ENCODE measurements around the gene ANAPC5. TPM values are rescaled to one million over a fixed set of nuclear protein-coding genes. Genes with fewer than 3 reads are reported as not detected.

The ANAPC5 gene
- total RNA-seq, 1 donor from 2014 or later, result 65.1 TPM

DNA sequence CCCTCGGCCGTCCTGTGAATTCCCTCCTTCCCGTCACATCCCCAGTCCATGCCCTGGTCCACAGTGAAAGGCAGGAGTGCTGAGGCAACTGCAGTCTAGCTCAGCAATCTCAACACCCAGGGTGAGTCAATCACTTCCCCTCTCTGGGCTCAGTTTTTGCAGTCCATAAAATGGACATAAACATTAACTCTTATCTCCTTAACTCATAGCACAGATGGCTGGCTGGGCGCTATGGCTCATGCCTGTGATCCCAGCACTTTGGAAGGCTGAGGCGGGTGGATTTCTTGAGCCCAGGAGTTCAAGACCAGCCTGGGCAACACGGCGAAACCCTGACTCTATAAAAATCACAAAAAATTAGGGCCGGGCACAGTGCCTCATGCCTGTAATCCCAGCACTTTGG is 88.1 kb downstream of the ANAPC5 start:
- no peak for DNase-seq
- Histone ChIP-seq H3K36me3 (peaks cover 82% of the 10 kb centered on the region), H3K9me3 (replicated peaks) (no peaks in the 10 kb centered on the region), H3K4me3 (no peak overlapping the region), H3K27ac (replicated peaks) (no peak overlapping the region), H3K4me1 (no peaks in the 10 kb centered on the region), H3K27me3 (ENCODE audit: low read depth) (no peaks in the 10 kb centered on the region)
- intact Hi-C loops (cut with micrococcal nuclease), result no loop called here
- TF ChIP-seq, protein P1, sequence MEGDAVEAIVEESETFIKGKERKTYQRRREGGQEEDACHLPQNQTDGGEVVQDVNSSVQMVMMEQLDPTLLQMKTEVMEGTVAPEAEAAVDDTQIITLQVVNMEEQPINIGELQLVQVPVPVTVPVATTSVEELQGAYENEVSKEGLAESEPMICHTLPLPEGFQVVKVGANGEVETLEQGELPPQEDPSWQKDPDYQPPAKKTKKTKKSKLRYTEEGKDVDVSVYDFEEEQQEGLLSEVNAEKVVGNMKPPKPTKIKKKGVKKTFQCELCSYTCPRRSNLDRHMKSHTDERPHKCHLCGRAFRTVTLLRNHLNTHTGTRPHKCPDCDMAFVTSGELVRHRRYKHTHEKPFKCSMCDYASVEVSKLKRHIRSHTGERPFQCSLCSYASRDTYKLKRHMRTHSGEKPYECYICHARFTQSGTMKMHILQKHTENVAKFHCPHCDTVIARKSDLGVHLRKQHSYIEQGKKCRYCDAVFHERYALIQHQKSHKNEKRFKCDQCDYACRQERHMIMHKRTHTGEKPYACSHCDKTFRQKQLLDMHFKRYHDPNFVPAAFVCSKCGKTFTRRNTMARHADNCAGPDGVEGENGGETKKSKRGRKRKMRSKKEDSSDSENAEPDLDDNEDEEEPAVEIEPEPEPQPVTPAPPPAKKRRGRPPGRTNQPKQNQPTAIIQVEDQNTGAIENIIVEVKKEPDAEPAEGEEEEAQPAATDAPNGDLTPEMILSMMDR (IDR thresholded peaks at IDR 0.05; ENCODE audit: borderline replicate concordance), result no peak

DNA sequence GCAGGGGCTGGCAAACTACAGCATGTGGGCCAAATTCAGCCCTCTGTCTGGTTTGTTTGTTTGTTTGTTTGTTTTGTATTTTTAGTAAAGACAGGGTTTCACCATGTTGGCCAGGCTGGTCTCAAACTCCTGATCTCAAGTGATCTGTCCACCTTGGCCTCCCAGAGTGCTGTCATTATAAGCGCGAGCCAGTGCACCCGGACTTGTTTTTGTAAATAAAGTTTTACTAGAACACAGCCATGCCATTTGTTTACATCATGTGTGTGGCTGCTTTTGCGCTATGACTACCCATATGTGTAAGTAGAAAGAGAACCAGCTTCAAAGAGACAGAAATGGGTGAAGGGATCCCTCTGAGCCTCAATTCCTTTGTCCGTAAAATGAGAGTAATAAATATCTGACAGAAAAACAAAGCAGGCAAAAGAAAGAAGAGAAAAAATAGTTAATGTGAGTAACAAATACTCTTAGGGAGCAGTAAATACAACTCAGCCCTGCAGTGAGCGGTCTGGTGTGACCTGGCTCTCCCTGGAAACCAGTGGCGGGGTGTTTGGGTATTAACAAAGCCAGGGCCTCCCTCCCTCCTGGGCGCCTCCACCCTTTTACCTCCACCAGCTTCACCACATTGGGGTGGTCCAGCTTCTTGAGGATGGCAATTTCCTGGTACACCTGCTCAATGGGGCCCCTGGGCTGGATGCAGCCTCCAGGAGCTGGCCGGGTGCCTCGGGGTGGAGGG is 88.8 kb downstream of the ANAPC5 start:
- Histone ChIP-seq H3K4me1 (no peaks in the 10 kb centered on the region), H3K4me3 (no peak overlapping the region)
- no peak for DNase-seq

DNA sequence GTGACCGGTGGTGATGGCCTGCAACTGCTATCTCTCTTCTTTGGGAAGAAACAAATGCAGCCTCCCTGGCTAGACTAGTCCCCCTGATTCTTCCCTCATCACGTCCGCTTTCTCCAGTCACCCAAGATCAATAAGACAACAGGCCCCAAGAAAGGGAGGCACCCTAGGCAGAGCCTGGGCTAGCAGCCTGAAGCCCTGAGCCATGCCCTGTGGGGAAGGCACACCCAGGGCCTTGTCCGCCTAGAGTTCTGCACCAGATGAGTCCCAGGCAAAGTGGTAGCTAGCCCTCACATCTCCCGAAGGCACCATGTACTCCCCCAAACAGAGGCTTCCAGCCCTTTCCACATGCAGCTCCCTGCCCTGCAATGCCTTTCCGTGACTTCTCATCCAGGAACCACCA is 90.8 kb downstream of the ANAPC5 start:
- H3K4me3 ChIP-seq, result no peak overlapping the region
- TF ChIP-seq, protein P1 (IDR thresholded peaks at IDR 0.05; ENCODE audit: borderline replicate concordance), result no peak
- no peaks in the 10 kb centered on the region for H3K9me3 ChIP-seq (replicated peaks)
- DNase-seq, result no peak
- H3K36me3 ChIP-seq, result peaks cover 83% of the 10 kb centered on the region
- intact Hi-C loops (cut with micrococcal nuclease), result no loop called here
- no peaks in the 10 kb centered on the region for H3K4me1 ChIP-seq
- H3K27ac ChIP-seq (replicated peaks), result no peak overlapping the region
- no peaks in the 10 kb centered on the region for H3K27me3 ChIP-seq (ENCODE audit: low read depth)

More for the DNA sequence above, 88.8 kb downstream of the ANAPC5 start:
- Histone ChIP-seq H3K9me3 (replicated peaks) (no peaks in the 10 kb centered on the region), H3K27ac (replicated peaks) (no peak overlapping the region), H3K36me3 (peaks cover 81% of the 10 kb centered on the region), H3K27me3 (ENCODE audit: low read depth) (no peaks in the 10 kb centered on the region)
- TF ChIP-seq, protein P1 (IDR thresholded peaks at IDR 0.05; ENCODE audit: borderline replicate concordance), result no peak
- intact Hi-C loops (cut with micrococcal nuclease), result no loop called here

DNA sequence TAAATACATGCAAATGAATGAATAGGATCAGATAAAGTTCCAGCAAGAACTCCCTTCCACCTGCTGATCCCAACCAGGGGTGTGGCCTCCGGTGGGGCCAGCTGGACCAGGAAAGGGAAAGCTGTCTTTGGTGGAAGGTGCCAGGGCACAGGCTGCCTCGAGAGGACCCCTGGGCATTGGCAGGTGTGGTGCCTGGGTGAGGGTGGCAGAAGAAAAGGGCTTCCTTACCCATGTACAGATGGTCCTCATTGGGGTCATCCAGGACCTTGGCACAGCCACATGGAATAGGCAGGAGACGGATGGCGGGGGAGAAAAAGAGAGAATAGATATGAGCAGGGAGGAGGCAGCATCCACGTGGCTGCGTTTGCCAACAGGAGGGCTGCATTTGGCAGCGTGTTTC is 92.1 kb downstream of the ANAPC5 start:
- Histone ChIP-seq H3K4me3 (no peak overlapping the region), H3K36me3 (peaks cover 82% of the 10 kb centered on the region), H3K27ac (replicated peaks) (no peak overlapping the region), H3K27me3 (ENCODE audit: low read depth) (no peaks in the 10 kb centered on the region), H3K4me1 (no peaks in the 10 kb centered on the region), H3K9me3 (replicated peaks) (no peaks in the 10 kb centered on the region)
- intact Hi-C loops (cut with micrococcal nuclease), result no loop called here
- no peak for DNase-seq
- TF ChIP-seq, protein P1 (IDR thresholded peaks at IDR 0.05; ENCODE audit: borderline replicate concordance), result no peak

DNA sequence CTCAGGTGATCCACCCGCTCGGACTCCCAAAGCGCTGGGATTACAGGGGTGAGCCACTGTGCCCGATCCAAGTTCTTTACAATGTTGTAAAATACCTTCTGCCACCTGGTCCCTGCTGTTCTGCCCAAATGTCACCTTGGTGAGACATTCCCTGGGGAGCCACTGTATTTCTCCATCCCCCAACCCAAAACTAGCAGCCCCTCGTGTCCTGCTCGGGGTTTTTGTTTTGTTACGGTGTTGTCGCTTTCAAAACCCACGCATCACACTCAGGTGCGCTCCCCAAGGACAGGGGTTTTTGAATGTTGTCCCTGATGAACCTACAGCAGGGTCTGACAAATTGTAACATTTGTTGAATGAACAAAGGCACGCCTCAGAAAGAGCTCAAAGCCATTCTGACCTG is 93.1 kb downstream of the ANAPC5 start:
- intact Hi-C loops (cut with micrococcal nuclease), result no loop called here
- Histone ChIP-seq H3K27ac (replicated peaks) (no peak overlapping the region), H3K4me1 (no peaks in the 10 kb centered on the region), H3K27me3 (ENCODE audit: low read depth) (no peaks in the 10 kb centered on the region), H3K9me3 (replicated peaks) (no peaks in the 10 kb centered on the region), H3K4me3 (no peak overlapping the region), H3K36me3 (peaks cover 87% of the 10 kb centered on the region)
- DNase-seq, result no peak
- TF ChIP-seq, protein P1 (IDR thresholded peaks at IDR 0.05; ENCODE audit: borderline replicate concordance), result no peak

Other genes with a start within 250 kb of the ANAPC5 start
- gene P2RX7, start 219.5 kb downstream of the ANAPC5 start, total RNA-seq, result 1.6 TPM
- gene P2RX4, start 142.3 kb downstream of the ANAPC5 start, total RNA-seq, result 4.7 TPM
- 13.3 TPM for gene CAMKK2, start 55.7 kb downstream of the ANAPC5 start, total RNA-seq
- gene RNF34, start 47.7 kb upstream of the ANAPC5 start, total RNA-seq, result 22.4 TPM
- gene KDM2B, start 228.6 kb upstream of the ANAPC5 start, total RNA-seq, result 13.0 TPM

All from left ventricle myocardium inferior (tissue), 1 donor.